WTC11 (cell line): ENCODE data around the gene SARDH.

Experiments
- ATF2 ChIP-seq: sonication (generic); formaldehyde crosslinking; IDR thresholded peaks from 2 replicates; pipeline ENCODE4 v1.8.1; 2022; ENCODE audit warnings: low read depth, missing genetic modification reagents, borderline replicate concordance
- CTCF ChIP-seq: fragments of 200-600 bp; IDR thresholded peaks from 2 replicates; pipeline ENCODE4 v1.8.0; 2022; ENCODE audit warnings: antibody characterized with exemption
- E2F1 ChIP-seq: sonication (generic); formaldehyde crosslinking; IDR thresholded peaks from 2 replicates; pipeline ENCODE4 v1.8.0; 2022; ENCODE audit warnings: mild to moderate bottlenecking, missing genetic modification reagents
- E2F5 ChIP-seq: sonication (generic); formaldehyde crosslinking; IDR thresholded peaks from 2 replicates; pipeline ENCODE4 v1.8.1; 2022; ENCODE audit warnings: mild to moderate bottlenecking, moderate library complexity, missing genetic modification reagents
- ETV6 ChIP-seq: sonication (generic); formaldehyde crosslinking; IDR thresholded peaks from 2 replicates; pipeline ENCODE4 v1.8.1; 2022; ENCODE audit warnings: mild to moderate bottlenecking, missing genetic modification reagents
- MAX ChIP-seq: sonication (generic); formaldehyde crosslinking; IDR thresholded peaks from 2 replicates; pipeline ENCODE4 v1.8.0; 2022; ENCODE audit warnings: mild to moderate bottlenecking, missing genetic modification reagents
- TEAD4 ChIP-seq: sonication (generic); formaldehyde crosslinking; IDR thresholded peaks from 2 replicates; pipeline ENCODE4 v1.8.0; 2022; ENCODE audit warnings: mild to moderate bottlenecking, missing genetic modification reagents
- ZNF281 ChIP-seq: sonication (generic); formaldehyde crosslinking; IDR thresholded peaks from 2 replicates; pipeline ENCODE4 v1.8.0; 2023; ENCODE audit warnings: mild to moderate bottlenecking, missing genetic modification reagents

- TF ChIP-seq E2F5 (CRISPR knock-in tag) (no peak), ATF2 (CRISPR knock-in tag) (no peak), E2F1 (CRISPR knock-in tag) (no peak), ETV6 (CRISPR knock-in tag) (no peak), TEAD4 (CRISPR knock-in tag) (no peak), ZNF281 (no peak), CTCF (no peak), MAX (no peak)
These were observed 34.4 kb upstream of the SARDH start for GRCh38 chr9:133772581-133772980.
